Transverse colon (tissue), 4 donors: ENCODE measurements around the gene C11orf24. TPM values are rescaled to one million over a fixed set of nuclear protein-coding genes. Genes with fewer than 3 reads are reported as not detected.

ENCODE experiments used
- DNase-seq: peaks from one replicate; pipeline ENCODE4 v3.0.0-alpha.2; 2019
- H3K27ac ChIP-seq, 4 donors: fragments of 200-600 bp; sonication (generic); 2 replicates each; pipeline ENCODE4 v1.5.1; 2016 to 2018; ENCODE audit warnings: inconsistent platforms in 4 of 4
- H3K27me3 ChIP-seq: fragments of 200-600 bp; sonication (generic); 2 replicates; pipeline ENCODE4 v1.5.1; 2017; ENCODE audit warnings: inconsistent platforms
- H3K36me3 ChIP-seq, 4 donors: fragments of 200-600 bp; sonication (generic); 2 replicates each; pipeline ENCODE4 v1.5.1; 2017 to 2019; ENCODE audit warnings: inconsistent platforms in 4 of 4
- H3K4me1 ChIP-seq, 4 donors: fragments of 200-600 bp; sonication (generic); 2 replicates each; pipeline ENCODE4 v1.5.1; 2017 to 2020; ENCODE audit warnings: inconsistent platforms in 4 of 4
- H3K4me3 ChIP-seq, 4 donors: fragments of 200-600 bp; sonication (generic); 1 replicate in 1 of 4; 2 replicates in 3 of 4; pipeline versions ENCODE4 v1.5.1 to v1.6.1; 2017 to 2019; ENCODE audit warnings: inconsistent platforms in 4 of 4
- H3K9me3 ChIP-seq, 2 donors: fragments of 200-600 bp; sonication (generic); 2 replicates each; pipeline ENCODE4 v1.5.1; 2017 to 2019; ENCODE audit warnings: inconsistent platforms in 2 of 2
- EP300 ChIP-seq: sonication (generic); formaldehyde crosslinking; IDR thresholded peaks from one replicate; pipeline ENCODE4 v1.6.1; 2017; ENCODE audit warnings: antibody characterized with exemption, low read depth
- POLR2A ChIP-seq: fragments of 450-650 bp; IDR thresholded peaks from one replicate; pipeline ENCODE4 v1.6.1; 2016; ENCODE audit warnings: antibody characterized with exemption, mild to moderate bottlenecking, moderate library complexity
- POLR2AphosphoS5 ChIP-seq, 3 donors: sonication (generic); formaldehyde crosslinking; IDR thresholded peaks; one replicate each; pipeline ENCODE4 v1.6.1; 2016; ENCODE audit warnings: antibody characterized with exemption in 3 of 3
- WGBS, 2 donors: methylation state at CpG; one replicate each; pipeline ENCODE4 v1.1.5; 2018; ENCODE audit warnings: low coverage in 1 of 2; 5-methylcytosine and 5-hydroxymethylcytosine counted together
- in situ Hi-C, 4 donors: fragments of 200-750 bp; cut with MboI; loops; one replicate each; pipeline versions ENCODE4 v1.15.0 to v1.15.1; 2017; ENCODE audit warnings: low sequenced_read_pairs in 3 of 4, low pct_ligation_motif_present in 1 of 4, low pct_unique_long_range_greater_than_20kb in 1 of 4
- intact Hi-C: fragments of 100-400 bp; cut with DNase I; formaldehyde crosslinking; loops from one replicate; pipeline ENCODE4 v1.15.1; 2023; ENCODE audit warnings: low total_unique reads
- total RNA-seq, 4 donors: library from RNA; depleted of rRNA; stranded (reverse); fragments of >200 nt; gene quantifications; one replicate each; pipeline ENCODE4 v1.1.0, GENCODE V29; 2016
- TF ChIP-seq, protein P1 (sequence below), 5 experiments: fragments of 200-600 bp in 3 of 5; fragments of 450-650 bp in 2 of 5; sonication (generic) in 3 of 5; IDR thresholded peaks; 1 replicate in 2 of 5; 2 replicates in 3 of 5; pipeline ENCODE4 v1.5.1; 2016 to 2017; ENCODE audit warnings: antibody characterized with exemption in 5 of 5, inconsistent platforms in 3 of 5, mild to moderate bottlenecking in 2 of 5, moderate library complexity in 1 of 5

C11orf24 gene
- total RNA-seq, 4 donors from 2014 or later = 31.4 to 130 (median 56.6) TPM

DNA sequence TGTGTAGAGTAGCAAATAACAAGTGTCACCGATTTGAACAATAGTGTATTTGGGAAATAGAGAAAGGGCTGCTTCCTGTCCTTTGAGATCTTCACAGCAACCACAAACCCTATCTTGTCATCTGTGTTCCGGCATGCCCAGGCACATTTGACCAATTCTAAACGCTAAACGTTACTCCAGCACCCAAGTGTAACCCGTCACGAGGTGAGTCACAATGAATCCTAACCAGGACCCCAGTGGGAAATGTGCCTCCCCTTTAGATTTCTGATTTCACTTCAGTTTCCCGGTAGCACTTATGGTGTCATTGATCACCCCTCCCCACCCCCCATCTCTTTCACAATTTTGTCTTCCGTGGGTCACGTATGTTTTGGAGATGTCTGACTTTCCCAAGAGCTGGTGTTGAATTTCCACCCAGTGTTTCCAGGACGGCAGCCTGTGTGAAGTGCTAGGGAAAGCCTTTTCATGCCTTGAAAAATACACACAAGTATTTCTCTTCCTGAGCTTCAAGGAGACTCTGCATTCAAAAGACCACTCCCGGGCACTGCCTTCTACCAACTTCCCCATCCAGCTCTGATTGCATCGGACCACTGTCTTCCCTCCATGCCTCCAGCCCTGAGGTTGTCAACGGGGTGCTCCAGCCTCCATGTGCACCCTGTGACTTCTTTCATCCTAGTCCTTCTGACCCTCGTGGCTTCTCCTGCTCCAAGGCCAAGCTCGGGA lies 10.5 kb upstream of the C11orf24 start:
- no peak for DNase-seq
- in situ Hi-C loops = no loop called here
- Histone ChIP-seq H3K9me3 (no peaks in the 10 kb centered on the region), H3K36me3 (no peaks in the 10 kb centered on the region), H3K27ac (no peak overlapping the region), H3K27me3 (no peaks in the 10 kb centered on the region), H3K4me1 (no peaks in the 10 kb centered on the region), H3K4me3 (no peak overlapping the region)
- intact Hi-C loops = no loop called here
- TF ChIP-seq, protein P1, sequence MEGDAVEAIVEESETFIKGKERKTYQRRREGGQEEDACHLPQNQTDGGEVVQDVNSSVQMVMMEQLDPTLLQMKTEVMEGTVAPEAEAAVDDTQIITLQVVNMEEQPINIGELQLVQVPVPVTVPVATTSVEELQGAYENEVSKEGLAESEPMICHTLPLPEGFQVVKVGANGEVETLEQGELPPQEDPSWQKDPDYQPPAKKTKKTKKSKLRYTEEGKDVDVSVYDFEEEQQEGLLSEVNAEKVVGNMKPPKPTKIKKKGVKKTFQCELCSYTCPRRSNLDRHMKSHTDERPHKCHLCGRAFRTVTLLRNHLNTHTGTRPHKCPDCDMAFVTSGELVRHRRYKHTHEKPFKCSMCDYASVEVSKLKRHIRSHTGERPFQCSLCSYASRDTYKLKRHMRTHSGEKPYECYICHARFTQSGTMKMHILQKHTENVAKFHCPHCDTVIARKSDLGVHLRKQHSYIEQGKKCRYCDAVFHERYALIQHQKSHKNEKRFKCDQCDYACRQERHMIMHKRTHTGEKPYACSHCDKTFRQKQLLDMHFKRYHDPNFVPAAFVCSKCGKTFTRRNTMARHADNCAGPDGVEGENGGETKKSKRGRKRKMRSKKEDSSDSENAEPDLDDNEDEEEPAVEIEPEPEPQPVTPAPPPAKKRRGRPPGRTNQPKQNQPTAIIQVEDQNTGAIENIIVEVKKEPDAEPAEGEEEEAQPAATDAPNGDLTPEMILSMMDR (IDR thresholded peaks at IDR 0.05) = no peak
- TF ChIP-seq POLR2AphosphoS5 (IDR thresholded peaks at IDR 0.05) (no peak), POLR2A (no peak), EP300 (no peak)
- WGBS, 2 donors = 66 to 73% methylated on average over 8 to 15 of the region's 15 CpGs

DNA sequence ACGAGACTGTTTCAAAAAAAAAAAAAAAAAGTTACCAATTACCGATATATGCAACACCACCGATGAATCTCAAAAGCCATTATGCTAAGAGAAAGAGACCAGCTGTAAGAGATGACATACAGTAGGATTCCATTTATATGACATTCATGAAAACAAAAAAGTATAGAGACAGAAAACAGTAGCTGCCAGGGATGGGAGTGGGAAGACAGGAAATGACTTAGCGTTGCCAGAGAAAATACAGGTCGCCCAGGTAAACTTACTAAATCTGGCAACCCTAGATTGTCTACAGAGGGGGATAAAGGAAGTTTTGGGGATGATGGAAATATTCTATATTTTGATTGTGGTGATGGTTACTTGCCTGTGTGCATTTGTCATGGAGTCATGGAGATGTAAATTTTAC lies 7.9 kb upstream of the C11orf24 start:
- intact Hi-C loops = no loop called here
- no peaks in the 10 kb centered on the region for H3K36me3 ChIP-seq
- H3K4me1 ChIP-seq = no peaks in the 10 kb centered on the region
- TF ChIP-seq EP300 = no peak
- no peaks in the 10 kb centered on the region for H3K9me3 ChIP-seq
- H3K4me3 ChIP-seq = no peak overlapping the region
- 70 to 82% methylated on average over 3 to 5 of the region's 5 CpGs for WGBS, 2 donors
- in situ Hi-C loops = no loop called here
- no peak for DNase-seq
- no peak overlapping the region for H3K27ac ChIP-seq
- no peaks in the 10 kb centered on the region for H3K27me3 ChIP-seq

DNA sequence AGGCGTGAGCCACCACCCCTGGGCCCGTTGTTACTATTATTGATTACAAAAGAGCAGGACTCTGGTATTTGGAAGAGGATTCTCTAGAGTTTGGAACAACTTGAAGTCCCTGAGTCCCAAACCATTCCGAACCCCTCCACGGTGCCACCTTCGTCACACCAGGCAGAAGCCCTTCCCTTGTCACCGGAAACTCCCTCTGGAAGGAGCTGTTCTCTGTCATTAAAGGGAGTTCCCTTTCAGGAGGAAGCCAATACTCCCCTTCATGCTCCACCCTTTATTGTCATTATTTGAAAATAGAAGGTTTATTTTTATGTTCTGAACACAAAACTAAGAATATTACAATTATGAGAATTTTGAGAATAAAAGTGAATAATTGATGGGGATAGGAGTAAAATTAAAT lies 5.1 kb upstream of the C11orf24 start:
- no peak for DNase-seq
- TF ChIP-seq EP300 = no peak
- no peak for TF ChIP-seq POLR2A
- no peak for TF ChIP-seq POLR2AphosphoS5 (IDR thresholded peaks at IDR 0.05)
- H3K27ac ChIP-seq = no peak overlapping the region
- 76 to 97% methylated on average over 4 to 6 of the region's 6 CpGs for WGBS, 2 donors
- H3K4me3 ChIP-seq = no peak overlapping the region
- no peaks in the 10 kb centered on the region for H3K27me3 ChIP-seq
- no peaks in the 10 kb centered on the region for H3K36me3 ChIP-seq
- in situ Hi-C loops = no loop called here
- no peaks in the 10 kb centered on the region for H3K9me3 ChIP-seq
- H3K4me1 ChIP-seq = peaks cover 0 to 11% (median 8%) of the 10 kb centered on the region in 4 donors
- intact Hi-C loops = no loop called here

DNA sequence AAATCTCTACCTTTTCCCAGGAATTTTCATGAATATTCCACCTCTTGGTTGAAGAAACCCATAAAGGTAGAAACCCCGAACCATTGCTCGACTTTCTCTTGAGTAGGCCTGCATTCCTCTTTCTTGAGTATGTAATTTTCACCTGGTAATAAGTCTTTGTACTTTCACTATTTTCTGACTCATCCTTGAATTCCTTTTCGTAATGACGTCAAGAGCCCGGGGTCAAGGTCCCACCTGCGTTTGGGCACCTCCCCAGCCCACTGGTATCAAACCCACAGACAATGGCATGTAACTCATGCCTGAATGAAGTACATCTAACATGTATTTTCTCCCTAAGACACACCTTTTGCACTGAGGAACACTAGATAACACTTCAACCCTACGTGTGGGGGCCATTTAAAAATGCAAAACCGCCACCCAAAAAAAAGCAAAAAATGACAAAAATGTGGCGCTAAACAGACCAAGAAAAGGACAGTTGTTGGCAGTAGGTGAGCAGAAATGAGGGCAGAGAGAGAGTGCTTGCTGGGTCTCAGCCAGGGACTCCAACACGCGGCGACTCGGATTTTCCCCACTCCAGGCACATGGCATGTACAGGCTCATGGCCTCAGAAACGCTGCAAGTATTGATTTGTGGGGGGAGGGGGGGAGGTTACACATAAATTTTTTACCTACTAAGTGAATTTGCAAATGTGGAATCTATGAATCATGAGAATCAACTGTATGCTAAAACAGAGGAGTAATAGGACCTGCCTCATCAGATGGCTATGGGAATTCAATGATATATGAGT lies 4.1 kb upstream of the C11orf24 start:
- H3K9me3 ChIP-seq = no peaks in the 10 kb centered on the region
- in situ Hi-C loops = no loop called here
- TF ChIP-seq, protein P1 (IDR thresholded peaks at IDR 0.05) = no peak
- TF ChIP-seq POLR2AphosphoS5 (IDR thresholded peaks at IDR 0.05) (no peak), POLR2A (no peak), EP300 (no peak)
- no peak overlapping the region for H3K4me3 ChIP-seq
- no peaks in the 10 kb centered on the region for H3K27me3 ChIP-seq
- WGBS, 2 donors = 90 to 92% methylated on average over 12 to 14 of the region's 14 CpGs
- H3K27ac ChIP-seq = no peak overlapping the region
- peaks cover under 1 to 13% (median 10%) of the 10 kb centered on the region in 4 donors for H3K4me1 ChIP-seq
- intact Hi-C loops = no loop called here
- DNase-seq = no peak
- no peaks in the 10 kb centered on the region for H3K36me3 ChIP-seq

DNA sequence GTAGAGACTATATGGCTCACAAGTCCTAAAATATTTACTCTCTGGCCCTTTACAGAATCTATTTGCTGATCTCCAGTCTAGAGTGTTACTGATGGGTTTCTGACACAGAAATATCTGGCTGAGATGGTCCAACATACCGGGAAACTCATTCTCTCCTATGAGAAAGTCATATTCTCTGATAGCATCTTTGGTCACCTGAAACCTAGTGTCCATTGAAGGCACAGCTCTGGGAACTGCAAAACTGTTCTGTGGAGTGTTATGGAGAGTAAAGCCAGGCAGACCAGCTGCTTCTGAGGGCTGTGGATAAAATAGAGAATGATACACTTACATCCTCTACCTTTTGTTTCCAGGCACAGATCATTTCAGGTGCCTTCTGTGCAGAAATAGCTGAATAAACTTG lies 2.5 kb upstream of the C11orf24 start:
- no peak for DNase-seq
- H3K9me3 ChIP-seq = no peaks in the 10 kb centered on the region
- no peak overlapping the region for H3K4me3 ChIP-seq
- intact Hi-C loops (no loop called here), in situ Hi-C loops (loop anchor here in 1 of 4 donors (25.0 kb wide), 1 partner anchor 113 kb away; no protein-coding TSS in a partner anchor)
- H3K27ac ChIP-seq = peak overlapping the region in 1 of 4 donors; percentile 31
- TF ChIP-seq POLR2AphosphoS5 (IDR thresholded peaks at IDR 0.05) = no peak
- TF ChIP-seq, protein P1 (IDR thresholded peaks at IDR 0.05) = no peak
- no peak for TF ChIP-seq POLR2A
- no peak for TF ChIP-seq EP300
- H3K36me3 ChIP-seq = no peaks in the 10 kb centered on the region
- no peaks in the 10 kb centered on the region for H3K27me3 ChIP-seq
- WGBS, 2 donors = 94 to 100% methylated on average over 1 of the region's 1 CpG
- H3K4me1 ChIP-seq = peaks cover 10 to 29% (median 24%) of the 10 kb centered on the region in 4 donors
